Embryonic facial prominence (tissue), 1 donor: Measurements from ENCODE around the gene MAEA.
"Not testable (repeated sequence)": the region's sequence is repeated elsewhere in the genome, so short reads cannot be mapped to it uniquely, and the experiment has no call there.

Experiments used
- DNase-seq: peaks from one replicate; pipeline ENCODE4 v3.0.0-alpha.2; 2016; ENCODE audit errors: extremely low spot score

Gene MAEA

DNA sequence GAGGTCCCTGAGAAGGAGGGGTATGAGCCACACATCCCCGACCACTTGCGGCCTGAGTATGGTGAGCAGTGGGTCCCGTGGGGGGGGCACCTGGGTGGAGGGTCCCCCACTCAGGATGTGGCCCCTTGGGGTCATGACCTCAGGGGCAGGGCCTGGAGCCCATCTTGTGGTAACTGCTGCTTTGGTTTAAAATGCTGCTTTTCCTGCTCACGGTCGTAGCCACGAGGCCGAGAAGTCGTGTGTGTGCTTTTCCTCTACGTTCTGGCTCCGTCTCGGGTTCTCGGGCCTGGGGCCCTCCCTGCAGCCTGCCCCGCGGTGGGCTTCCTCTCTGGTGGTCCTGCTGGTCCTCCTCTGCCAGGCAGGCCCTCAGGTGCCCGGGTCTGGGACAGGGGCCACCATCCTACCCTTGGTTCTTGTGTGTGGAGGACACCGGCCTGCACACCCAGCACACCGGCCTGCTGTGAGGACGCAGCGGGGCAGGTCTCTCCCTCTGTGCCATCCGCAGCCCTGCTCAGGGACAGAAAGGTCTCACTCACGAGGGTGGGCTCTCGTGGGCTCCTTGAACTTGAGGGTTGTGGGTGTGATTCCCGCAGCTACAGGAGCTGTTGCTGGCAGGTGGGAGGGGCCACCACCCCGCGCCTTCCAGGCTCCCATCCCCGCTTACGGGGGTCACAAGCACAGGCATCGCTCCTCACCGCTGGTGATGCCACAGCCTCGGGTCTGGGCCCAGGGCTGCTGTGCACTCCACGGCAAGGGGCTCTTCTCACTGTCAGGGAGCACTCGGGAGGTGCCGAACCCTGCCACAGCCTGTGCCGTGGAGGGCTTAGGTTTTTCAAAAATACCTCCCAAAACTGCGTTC, 76.9 kb downstream of the MAEA start:
- no peak for DNase-seq

DNA sequence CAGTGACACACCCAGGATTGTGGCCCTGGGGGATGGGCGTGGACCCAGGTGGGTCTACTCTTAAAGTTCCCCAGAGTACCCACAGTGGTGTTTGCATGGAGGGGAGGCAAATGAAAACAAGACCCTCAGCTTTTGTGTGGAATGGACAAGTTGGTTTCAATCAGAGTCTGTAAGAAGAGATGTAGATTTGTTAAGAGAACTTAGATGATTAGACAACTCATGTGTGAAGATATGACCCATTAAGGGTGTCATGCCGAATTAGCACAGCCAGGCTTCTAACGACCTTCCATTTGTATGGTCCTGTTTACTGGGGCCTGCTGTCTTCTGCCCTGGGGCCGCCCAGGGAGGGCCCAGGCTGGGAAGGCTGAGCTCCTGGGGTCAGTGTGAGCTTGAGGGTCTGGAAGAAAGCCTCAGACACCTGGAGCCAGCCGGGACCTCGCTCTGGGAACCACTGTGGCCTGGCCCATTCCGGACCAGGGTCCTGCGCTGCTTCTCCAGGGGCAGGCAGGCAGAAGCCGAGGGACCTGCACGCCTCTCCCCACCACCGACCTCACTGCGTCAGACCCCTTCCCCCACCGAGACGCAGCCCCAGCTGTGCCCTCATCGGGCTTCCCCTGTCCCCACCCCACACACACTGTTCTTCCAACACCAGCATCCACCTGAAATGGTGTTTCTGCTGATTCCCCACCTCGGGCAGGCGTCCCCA, 77.7 kb downstream of the MAEA start:
- no peak for DNase-seq

DNA sequence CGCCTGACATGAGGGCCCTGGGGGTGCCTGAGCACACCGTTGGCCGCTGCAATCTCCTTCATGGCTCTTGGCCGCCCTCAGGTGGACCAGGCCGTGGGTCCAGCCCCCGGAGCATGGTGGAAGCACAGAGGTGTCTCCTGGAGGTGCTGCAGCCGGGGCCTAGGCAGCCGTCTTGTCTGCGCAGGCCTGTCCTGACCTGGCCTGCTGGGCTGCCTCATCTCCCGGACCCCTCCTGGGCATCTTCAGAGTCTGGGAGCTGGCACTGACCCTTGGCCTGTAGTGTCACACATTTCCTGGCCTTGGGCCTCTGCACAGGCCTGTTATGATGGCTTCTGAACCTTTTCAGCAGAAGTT, 78.2 kb downstream of the MAEA start:
- DNase-seq, result no peak

DNA sequence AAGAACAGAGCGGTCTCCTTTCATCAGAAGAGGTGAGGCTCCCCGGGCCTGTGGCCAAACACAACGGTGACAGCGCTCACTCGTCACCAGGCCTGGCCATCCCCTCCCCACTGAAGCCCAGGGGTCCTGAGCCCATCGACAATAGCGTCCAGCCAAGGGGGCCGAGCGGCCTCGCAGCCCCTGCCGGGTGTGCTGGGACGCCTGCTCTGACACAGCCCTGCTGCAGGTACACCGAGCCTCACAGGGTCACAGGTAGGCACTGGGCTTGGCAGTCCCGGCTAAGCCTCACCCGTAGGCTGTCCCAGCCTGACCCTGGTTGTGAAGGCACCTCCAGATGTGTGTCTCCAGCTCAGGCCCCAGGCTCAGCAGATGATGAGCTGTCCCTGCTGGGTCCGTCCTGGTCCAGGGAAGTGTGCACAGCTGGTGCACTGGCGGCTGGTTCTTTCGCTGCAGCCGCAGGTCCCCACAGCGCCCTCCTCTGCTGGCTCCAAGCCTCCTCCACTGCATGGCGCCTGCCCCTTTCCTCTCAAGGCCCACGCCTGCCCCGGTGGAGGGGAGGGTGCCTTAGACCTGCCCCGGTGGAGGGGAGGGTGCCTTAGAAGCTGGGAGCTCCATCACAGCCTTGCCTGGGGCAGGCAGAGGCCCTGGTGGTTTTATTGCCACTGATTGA, 78.9 kb downstream of the MAEA start:
- no peak for DNase-seq

DNA sequence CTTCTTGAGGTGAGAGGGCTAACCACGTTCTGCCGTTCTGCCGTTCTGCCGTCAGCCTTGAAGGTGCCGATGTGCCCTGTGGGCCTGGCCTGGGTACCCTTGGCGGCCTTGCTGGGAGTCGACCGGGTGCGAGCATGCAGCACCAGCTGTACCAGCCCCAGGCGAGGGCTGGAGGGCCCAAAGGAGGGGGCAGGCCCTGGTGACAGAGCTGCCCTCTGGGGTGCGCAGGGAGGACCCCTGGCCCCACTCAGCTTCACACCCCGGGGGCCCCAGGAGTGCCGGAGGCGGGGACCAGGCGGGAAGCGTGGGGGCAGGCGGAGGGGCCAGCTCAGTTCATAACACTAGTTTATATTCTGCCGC, 79.4 kb downstream of the MAEA start:
- no peak for DNase-seq

DNA sequence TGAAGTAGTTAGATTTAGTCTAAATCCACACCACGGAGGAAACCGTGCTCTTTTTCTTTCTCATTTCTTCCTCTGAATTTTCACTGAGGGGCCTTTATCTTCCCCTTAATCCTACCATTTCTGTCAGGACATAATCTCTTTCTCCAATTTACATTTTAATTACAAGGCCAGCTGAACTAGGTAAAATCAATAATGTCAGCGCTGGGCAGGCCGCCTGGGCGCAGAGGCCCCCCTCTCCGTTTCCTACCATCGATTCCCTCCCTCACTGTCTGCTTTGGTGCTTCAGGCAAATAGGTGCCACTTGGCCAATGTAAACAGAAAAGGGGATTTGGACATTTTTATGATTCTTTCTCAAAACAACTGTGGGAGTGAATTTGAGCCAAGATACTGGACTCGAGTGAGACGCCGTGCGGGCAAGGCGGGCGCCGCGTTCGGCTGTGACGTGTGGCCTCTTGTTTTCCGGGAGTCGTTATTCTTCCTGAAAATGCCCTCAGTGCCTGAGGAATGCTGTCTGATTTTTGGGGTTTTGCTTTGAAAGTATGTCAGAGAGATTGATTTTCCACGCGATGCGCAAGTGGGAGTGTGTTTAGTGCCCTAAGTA, 79.9 kb downstream of the MAEA start:
- no peak for DNase-seq

DNA sequence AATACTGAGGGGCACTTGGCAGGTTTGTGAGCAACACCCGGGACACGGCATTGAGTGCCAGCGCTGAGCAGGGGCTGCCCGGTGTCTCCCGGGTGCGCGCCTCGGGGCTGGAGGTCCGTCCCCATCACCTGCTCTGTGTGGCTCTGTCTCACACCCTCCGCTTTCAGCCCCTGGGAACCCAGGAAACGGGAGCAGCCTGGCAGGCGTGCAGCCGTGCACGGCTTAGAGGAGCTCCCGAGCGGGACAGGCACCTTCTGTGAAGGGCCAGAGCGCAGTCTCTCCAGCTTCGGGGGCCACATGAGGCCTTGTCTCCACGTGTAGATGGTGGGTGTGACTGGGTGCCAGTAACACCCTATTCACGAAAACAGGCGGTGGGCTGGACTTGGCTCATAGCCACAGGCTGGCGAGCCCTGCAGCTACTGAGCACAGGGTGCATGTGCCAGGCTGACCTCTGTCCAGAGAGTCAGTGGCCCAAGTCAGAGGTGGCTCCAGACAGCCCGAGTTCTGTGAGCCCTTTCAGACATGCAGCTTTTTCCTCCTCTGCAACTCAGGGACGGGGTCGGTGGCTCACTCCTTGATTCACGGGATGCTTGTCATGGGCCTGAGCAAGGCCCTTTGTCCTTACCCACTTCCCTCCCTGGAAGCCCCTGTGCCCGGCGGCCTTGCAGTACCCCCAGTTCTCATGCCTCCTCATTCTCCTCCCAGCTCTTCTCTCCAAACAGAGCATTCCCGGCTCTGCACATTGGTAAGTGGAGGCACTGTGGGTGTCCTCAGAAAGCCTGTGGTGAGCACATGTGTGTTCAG, 80.8 kb downstream of the MAEA start:
- no peak for DNase-seq

DNA sequence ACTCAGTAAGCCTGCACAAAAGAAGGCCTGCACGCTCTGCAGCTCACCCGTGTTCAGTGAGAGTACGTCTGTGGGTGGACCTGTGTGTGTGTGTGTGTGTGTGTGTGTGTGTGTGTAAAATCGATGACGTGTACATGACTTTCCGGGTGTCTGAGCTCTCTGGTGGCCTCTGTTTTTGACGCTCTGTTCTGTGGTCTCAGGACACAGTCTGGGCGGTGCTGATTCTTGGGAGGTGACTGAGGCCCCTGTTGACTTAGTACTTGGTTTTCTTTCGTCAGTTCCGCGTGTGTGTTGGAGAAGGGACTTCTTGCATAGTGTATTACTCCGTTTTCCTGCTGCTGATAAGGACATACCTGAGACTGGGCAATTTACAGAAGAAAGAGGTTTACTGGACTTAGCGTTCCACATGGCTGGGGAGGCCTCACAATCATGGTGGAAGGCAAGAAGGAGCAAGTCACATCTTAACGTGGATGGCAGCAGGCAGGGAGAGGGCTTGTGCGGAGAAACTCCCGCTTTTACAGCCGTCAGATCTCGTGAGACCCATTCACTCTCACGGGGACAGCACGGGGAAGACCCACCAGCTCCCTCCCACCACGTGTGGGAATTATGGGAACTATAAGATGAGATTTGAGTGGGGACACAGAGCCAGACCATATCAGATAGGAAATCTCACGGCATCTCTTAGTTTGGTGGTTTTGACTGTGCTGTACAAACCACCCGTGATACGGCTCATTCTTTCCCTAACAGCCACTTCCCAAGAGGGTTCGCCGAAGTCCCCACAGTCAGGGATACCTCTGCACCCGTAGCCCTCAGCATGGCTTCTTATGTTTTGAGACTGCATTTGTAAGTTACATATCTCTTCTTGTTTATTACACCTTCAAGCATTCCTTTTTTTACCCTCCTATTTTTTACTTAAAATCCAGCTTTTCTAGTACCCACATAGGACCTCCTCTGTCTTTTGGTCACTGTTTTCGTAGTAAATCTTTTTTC, 81.8 kb downstream of the MAEA start:
- DNase-seq, result no peak

DNA sequence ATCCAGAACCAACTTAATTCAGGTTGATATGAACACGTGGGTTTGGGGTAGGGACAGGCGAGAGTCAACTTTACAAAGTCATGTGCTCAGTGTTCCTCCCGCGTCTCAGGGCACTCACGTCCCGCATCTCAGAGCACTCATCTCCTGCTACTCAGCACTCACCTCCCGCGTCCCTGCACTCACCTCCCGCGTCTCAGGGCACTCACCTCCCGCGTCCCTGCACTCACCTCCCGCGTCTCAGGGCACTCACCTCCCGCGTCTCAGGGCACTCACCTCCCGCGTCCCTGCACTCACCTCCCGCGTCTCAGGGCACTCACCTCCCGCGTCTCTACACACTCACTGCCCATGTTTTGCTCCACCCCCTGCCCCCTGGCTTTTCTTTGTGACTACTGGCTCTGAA, 82.9 kb downstream of the MAEA start:
- not testable (repeated sequence) for DNase-seq

DNA sequence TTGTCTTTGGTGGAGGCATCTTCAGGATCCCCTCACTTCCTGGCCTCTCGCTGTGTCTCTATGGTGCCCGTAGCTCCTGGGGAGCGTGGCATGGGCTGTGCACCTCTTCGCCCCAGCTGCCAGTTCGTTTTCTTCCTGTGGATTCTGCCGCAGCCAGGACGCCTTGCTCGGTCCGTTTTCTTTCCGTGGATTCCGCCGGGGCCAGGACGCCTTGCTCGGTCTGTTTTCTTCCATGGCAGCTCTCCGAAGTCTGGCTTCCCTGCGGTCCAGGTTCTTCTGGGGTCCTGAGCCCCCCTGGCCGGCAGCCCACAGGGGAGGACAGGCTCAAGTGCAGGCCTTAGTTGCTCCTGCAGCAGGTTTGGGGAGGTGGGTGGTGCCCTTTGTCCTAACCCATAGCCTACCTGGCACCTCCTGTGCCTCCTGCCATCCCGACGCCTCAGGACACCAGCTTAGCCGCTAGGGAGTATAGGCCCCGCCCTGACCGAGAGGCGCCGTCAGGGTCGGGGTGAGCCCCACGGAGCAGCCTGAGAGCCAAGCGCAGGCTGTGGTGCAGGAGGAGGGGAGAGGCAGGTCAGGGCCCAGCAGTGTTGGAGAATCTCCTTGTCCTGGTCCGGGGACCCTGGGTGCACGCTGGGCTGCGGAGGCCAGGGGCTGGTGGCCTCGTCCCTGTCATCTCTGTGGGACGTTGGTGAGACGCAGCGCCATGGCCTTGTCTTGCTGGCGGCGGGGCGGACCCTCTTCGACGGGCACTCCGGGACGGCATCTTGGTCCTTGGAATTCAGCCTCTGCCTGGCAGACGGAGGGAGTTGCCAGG, 84.4 kb downstream of the MAEA start:
- DNase-seq, result no peak

DNA sequence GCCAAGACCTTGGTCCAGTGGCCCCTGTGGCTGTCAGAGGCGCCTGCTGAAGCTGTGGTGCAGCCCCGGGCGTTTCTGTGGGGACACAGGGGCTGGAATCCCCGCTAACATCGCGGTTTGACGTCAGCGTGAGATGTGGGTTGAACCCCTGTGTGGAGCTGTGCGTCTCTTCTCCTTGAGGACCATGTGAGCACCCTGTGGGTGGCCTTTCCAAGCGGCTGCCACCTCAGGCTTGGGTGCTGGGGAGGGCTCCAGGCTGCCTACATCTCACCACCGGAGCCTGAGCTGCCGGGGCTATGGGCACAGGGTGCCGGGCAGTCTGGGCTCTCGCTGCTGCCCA, 85.0 kb downstream of the MAEA start:
- DNase-seq, result no peak

DNA sequence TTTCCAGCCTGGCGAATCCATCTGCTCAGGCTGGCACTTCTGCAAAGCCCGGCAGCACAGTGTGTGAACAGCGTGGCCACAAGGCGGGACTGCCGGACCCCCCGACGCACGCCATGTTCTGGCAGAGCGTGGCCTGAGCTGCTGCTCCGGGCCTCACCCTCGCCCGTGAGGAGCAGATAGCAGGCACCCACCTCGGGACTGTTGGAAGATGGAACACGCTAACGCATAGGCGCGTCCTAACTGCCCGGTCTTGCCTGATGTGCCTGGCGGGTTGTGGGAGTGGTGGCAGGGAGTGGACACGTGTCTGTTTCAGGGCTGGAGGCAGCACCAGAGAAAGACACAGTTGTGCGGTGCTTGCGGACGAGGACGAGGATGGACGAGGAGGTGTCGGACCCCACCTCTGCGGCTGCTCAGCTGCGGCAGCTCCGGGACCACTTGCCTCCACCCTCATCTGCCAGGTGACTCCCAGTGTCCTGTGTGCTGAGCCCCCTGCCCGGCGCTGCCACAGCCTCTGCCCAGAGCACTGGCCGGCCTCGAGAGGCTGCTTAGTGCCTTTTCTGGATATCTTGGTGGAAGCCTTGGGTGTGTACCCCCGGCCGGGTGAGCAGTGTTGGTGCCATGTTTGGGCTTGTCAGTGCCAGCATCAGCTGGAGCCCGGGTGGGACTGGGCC, 85.5 kb downstream of the MAEA start:
- DNase-seq, result no peak

DNA sequence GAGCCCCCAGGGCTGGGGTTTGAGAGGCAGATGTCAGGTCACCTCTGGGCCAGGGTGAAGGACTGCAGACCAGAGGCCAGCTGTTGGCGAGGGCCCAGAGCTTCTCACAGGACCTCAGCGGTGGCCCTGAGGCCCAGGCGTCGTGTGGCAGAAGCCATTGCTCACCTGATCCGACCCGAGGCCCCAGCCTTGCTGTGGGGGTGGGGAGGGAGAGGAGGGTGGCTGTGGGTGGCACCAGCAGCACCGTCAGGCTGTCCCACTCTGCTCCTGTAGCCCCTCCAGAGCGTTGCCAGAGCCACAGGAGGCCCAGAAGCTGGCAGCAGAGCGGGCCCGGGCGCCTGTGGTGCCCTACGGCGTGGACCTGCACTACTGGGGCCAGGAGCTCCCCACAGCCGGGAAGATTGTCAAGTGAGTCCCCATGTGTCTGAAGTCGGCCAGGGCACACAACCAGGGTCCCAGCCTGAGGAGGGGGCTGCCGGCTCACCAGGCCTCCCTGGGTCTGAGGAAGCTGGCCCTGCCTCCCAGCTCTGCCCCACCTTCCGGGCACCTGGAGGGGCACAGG, 86.2 kb downstream of the MAEA start:
- no peak for DNase-seq

DNA sequence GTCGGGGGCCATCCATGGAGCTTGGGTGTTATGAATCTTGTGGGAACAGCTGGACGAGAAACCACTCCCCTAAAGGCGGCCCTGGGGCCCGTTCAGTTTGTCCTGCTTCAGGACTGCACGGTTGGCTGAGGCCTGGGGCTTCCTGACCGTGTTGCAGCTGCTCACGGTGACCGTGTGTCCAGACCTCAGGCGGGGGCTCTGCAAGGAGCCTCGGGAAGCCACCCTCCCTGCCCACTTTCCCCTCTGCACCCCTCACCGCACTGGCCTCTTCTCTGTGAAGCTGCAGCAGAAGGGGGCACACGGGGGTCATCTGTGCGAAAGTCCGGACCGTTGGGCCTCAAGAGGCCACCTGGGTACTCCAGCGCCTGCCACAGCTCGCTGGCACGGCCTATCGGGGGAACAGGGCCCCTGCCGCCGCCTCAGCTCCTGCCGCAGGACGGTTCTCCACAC, 86.7 kb downstream of the MAEA start:
- DNase-seq, result no peak

DNA sequence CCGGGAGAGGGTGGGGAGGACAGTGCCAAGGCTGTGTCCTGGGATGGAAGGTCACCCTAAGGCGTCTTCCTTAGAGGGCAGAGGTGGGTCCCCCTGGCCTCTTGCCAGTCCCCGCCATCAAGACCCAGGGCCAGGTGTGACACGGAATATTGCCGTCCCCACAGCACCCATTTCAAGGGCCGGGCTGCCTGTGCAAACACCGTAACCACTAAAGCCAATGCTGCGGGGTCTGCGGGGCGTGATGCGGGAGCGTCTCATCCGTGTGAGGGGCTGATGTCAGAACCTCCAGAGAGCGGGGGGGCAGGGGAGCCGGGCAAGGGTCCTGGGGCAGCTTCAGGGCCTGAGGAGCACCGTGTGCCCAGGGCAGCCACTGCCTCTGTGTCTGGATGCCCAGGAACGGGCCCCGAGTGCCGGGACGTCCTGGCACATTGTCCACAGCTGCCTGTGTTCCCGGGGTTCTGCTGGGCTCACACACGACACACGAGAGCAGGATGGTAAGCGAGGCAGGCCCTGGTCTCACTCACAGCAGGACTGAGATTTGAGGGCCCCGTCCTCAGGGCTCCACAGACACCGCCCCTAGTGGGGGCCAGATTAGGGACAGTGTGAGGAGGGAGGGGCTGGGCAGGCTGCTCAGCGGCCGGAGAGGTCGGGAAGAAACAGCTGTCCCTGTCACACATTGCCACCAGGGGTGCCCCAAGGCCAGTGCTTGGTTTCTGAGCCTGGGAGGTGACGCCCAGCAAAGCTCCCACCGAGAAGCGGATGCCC, 87.3 kb downstream of the MAEA start:
- no peak for DNase-seq

DNA sequence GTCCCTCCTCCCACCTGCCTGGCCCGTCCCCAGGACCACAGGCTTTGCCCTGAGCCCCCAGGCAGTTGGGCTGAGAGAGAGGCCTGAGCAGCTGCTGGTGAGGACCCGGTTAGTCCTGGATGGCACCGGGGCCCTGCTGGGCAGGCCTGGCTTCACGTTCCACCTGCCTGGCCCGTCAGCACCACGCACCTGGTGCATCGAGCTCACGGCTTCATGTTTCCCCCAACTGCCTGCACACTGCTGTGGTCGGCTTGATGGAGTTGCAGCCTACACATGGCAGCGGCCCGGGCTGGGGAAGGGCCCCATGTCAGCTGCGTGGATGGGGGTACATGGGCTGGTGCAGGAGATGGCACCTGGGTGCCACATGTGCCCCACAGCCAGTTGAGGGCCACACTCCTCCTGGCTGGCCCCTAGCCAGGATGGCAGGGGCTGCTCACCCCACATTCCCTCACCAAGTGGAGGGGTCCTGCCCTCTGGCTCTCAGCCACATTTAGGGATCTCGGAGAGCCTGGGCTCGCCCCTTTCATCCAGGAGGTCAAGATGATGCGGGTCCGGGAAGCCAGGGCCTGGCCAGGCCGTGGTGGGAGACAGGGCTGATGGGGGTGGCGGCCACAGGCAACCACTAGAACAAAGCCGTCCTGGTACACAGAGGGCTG, 88.0 kb downstream of the MAEA start:
- DNase-seq, result no peak

DNA sequence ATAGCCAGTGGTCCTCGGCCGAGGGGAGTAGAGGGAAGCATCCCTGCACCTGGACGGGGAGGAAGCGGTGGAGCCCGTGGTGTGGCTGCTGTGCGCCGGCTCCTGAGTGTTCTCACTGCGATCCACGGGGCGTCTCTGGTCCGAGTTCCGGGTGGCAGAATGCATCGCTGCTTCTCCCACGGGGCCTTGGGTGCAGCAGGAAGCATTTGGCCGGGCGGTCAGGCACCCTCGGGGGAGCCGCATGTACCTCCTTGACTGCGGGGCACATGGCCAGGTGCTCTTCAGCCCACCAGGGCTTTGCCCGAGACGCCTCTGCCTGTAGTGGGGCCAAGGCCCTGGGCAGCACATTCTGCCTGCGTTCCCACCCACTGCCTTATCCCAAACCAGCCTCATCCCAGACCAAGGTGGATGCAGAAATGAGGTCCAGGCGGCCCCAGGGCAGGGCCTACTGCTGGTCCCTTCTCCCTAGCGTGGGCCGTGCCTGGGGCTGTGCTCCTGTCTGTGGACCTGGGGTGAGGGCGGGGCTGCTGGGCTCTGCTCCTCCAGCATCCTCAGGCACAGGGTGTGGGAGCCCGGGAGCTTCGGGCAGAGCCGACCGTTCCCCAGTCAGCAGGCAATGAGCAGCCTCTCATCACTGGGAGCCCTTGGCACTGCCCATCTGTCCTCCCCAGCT, 89.0 kb downstream of the MAEA start:
- DNase-seq, result no peak
